ENCODE results near the gene TSPAN18. TPM values are rescaled to one million over a fixed set of nuclear protein-coding genes. Genes with fewer than 3 reads are reported as not detected.

TSPAN18 gene
- total RNA-seq, 1 donor from 2014 or later, result 31.7 TPM

DNA sequence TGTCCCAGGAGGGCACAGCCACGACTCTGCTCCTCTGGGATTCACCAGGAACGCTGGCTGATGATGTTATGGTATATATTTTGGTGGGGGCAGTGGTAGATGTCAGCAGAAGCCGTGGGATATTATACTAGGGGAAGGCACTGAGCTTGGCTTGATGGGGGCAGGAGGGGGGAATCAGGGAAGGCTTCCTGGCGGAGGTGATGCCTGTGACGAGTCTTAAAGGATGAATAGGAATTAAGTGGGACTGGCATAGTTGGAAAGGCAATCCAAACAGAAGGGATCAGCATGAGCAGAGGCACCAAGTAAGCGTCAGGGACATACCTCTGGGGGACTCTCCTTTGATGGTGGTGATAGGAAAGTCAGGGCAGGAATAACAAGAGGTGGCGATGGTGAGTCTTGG, 176.3 kb downstream of the TSPAN18 start:
- peaks cover 29% of the 10 kb centered on the region for H3K27me3 ChIP-seq (ENCODE audit: insufficient read depth, low read length)
- Mint-ChIP-seq H3K9me3 (ENCODE audit: unreplicated experiment) (peaks cover 12% of the 10 kb centered on the region), H3K27me3 (ENCODE audit: low read depth, unreplicated experiment) (peaks cover 52% of the 10 kb centered on the region), H3K27ac (ENCODE audit: unreplicated experiment) (no peak overlapping the region), H3K4me1 (ENCODE audit: low read depth, unreplicated experiment) (peaks cover 3% of the 10 kb centered on the region), H3K4me3 (ENCODE audit: unreplicated experiment) (no peak overlapping the region), H3K36me3 (ENCODE audit: low read depth, unreplicated experiment) (peaks cover 8% of the 10 kb centered on the region)
- no peaks in the 10 kb centered on the region for H3K79me2 ChIP-seq (ENCODE audit: insufficient read depth, low read length)
- no peak for FAIRE-seq
- H3K4me2 ChIP-seq (ENCODE audit: low read length), result no peak overlapping the region
- no peak overlapping the region for H3K27ac ChIP-seq (ENCODE audit: low read depth, low read length)
- H3K36me3 ChIP-seq (ENCODE audit: insufficient read depth, low read length), result no peaks in the 10 kb centered on the region
- H3K4me1 ChIP-seq (ENCODE audit: insufficient read depth, low read length), result no peaks in the 10 kb centered on the region
- DNase-seq (ENCODE audit: low read depth), result no peak
- no peaks in the 10 kb centered on the region for H4K20me1 ChIP-seq (ENCODE audit: insufficient read depth, low read length)
- no peak overlapping the region for H3K9ac ChIP-seq (ENCODE audit: low read length)
- no peak for TF ChIP-seq EZH2 (IDR thresholded peaks at IDR 0.05; ENCODE audit: insufficient read depth, low read length)
- TF ChIP-seq, protein P1, sequence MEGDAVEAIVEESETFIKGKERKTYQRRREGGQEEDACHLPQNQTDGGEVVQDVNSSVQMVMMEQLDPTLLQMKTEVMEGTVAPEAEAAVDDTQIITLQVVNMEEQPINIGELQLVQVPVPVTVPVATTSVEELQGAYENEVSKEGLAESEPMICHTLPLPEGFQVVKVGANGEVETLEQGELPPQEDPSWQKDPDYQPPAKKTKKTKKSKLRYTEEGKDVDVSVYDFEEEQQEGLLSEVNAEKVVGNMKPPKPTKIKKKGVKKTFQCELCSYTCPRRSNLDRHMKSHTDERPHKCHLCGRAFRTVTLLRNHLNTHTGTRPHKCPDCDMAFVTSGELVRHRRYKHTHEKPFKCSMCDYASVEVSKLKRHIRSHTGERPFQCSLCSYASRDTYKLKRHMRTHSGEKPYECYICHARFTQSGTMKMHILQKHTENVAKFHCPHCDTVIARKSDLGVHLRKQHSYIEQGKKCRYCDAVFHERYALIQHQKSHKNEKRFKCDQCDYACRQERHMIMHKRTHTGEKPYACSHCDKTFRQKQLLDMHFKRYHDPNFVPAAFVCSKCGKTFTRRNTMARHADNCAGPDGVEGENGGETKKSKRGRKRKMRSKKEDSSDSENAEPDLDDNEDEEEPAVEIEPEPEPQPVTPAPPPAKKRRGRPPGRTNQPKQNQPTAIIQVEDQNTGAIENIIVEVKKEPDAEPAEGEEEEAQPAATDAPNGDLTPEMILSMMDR (IDR thresholded peaks at IDR 0.05; ENCODE audit: insufficient read depth, low read depth, low read length), result no peak
- no peak overlapping the region for H2AFZ ChIP-seq (ENCODE audit: low read depth, low read length)
- no peak overlapping the region for H3K4me3 ChIP-seq (ENCODE audit: insufficient read depth, low read depth, low read length)
- H3K9me3 ChIP-seq (ENCODE audit: insufficient read depth, low read depth, low read length), result peaks cover 4% of the 10 kb centered on the region

DNA sequence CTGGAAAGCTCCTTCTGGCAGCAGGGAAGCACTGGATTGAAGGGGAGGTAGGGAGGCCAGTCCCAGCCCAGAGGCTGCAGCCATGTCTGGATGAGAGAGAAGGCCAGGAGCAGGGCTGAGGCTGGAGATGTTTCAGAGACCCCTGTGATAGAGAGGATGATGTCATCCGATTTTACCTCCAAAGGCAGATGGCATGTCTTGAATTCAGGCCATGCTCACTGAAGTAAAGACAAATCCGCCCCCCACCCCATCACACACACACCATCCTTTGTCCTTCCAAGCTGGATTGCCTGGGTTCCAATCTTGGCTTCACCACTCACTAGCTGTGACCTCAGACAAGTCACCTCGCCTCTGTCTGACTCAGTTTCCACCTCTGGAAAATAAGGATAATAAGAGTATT, 176.8 kb downstream of the TSPAN18 start:
- FAIRE-seq (no peak), DNase-seq (ENCODE audit: low read depth) (no peak)

More for the DNA sequence above, 176.8 kb downstream of the TSPAN18 start:
- Histone ChIP-seq H4K20me1 (ENCODE audit: insufficient read depth, low read length) (no peaks in the 10 kb centered on the region), H3K27ac (ENCODE audit: low read depth, low read length) (no peak overlapping the region), H3K4me2 (ENCODE audit: low read length) (no peak overlapping the region), H3K27me3 (ENCODE audit: insufficient read depth, low read length) (peaks cover 25% of the 10 kb centered on the region), H3K4me1 (ENCODE audit: insufficient read depth, low read length) (no peaks in the 10 kb centered on the region), H3K79me2 (ENCODE audit: insufficient read depth, low read length) (no peaks in the 10 kb centered on the region), H3K4me3 (ENCODE audit: insufficient read depth, low read depth, low read length) (no peak overlapping the region), H3K36me3 (ENCODE audit: insufficient read depth, low read length) (no peaks in the 10 kb centered on the region), H3K9me3 (ENCODE audit: insufficient read depth, low read depth, low read length) (peaks cover 4% of the 10 kb centered on the region), H2AFZ (ENCODE audit: low read depth, low read length) (no peak overlapping the region), H3K9ac (ENCODE audit: low read length) (no peak overlapping the region)
- Mint-ChIP-seq H3K27ac (ENCODE audit: unreplicated experiment) (no peak overlapping the region), H3K9me3 (ENCODE audit: unreplicated experiment) (peaks cover 12% of the 10 kb centered on the region), H3K27me3 (ENCODE audit: low read depth, unreplicated experiment) (peaks cover 53% of the 10 kb centered on the region), H3K36me3 (ENCODE audit: low read depth, unreplicated experiment) (peaks cover 7% of the 10 kb centered on the region), H3K4me1 (ENCODE audit: low read depth, unreplicated experiment) (peaks cover 3% of the 10 kb centered on the region), H3K4me3 (ENCODE audit: unreplicated experiment) (no peak overlapping the region)
- TF ChIP-seq EZH2 (IDR thresholded peaks at IDR 0.05; ENCODE audit: insufficient read depth, low read length), result no peak
- TF ChIP-seq, protein P1 (IDR thresholded peaks at IDR 0.05; ENCODE audit: insufficient read depth, low read depth, low read length), result no peak
